Measurements from ENCODE around the gene SOCS4.
"Not testable (repeated sequence)": the region's sequence is repeated elsewhere in the genome, so short reads cannot be mapped to it uniquely, and the experiment has no call there.

Gene SOCS4

GRCh38 chr14:55026793-55027561, at the start of gene SOCS4, which contains the start of gene WDHD1:
Gene SOCS4 (plus strand): TSS chr14:55027236. CDS start chr14:55043042, 15,806 bp downstream.
Gene WDHD1 (minus strand): TSS chr14:55027099. CDS start chr14:55026787, 312 bp downstream.
- intact Hi-C loops (cut with DNase I): loop anchor here (1.0 kb wide), 1 partner anchor 24 kb away; the partner anchor contains the start of gene MAPK1IP1L
- peak; percentile 92 to 99 (median 94) for DNase-seq

- intact Hi-C loops (cut with DNase I): no loop called here
- DNase-seq: no peak
Measured at GRCh38 chr14:54979039-54979438, 48.0 kb upstream of the SOCS4 start.

GRCh38 chr14:54981698-54982097, 45.3 kb upstream of the SOCS4 start:
- no peak for DNase-seq
- intact Hi-C loops (cut with DNase I): no loop called here

- intact Hi-C loops (cut with DNase I): no loop called here
- no peak for DNase-seq
Measured at GRCh38 chr14:54985156-54985555, 41.9 kb upstream of the SOCS4 start.

- no peak for DNase-seq
- intact Hi-C loops (cut with DNase I): no loop called here
Measured at GRCh38 chr14:55000381-55000780, 26.7 kb upstream of the SOCS4 start.

- DNase-seq: no peak
- intact Hi-C loops (cut with DNase I): no loop called here
Measured at GRCh38 chr14:55005071-55005470, 22.0 kb upstream of the SOCS4 start.

GRCh38 chr14:55015006-55015405, 12.0 kb upstream of the SOCS4 start:
- intact Hi-C loops (cut with DNase I): loop anchor here (10.0 kb wide), 1 partner anchor 640 kb away; no protein-coding TSS in a partner anchor
- DNase-seq: no peak

- intact Hi-C loops (cut with DNase I): loop anchor here (10.0 kb wide), 1 partner anchor 635 kb away; no protein-coding TSS in a partner anchor
- no peak for DNase-seq
Measured at GRCh38 chr14:55019968-55020554, 7.0 kb upstream of the SOCS4 start.

GRCh38 chr14:55024365-55024764, 2.7 kb upstream of the SOCS4 start:
- intact Hi-C loops (cut with DNase I); DNase-seq: not testable (repeated sequence)

GRCh38 chr14:55025948-55026347, 1.1 kb upstream of the SOCS4 start:
- intact Hi-C loops (cut with DNase I): no loop called here
- no peak for DNase-seq

- intact Hi-C loops (cut with DNase I): no loop called here
Measured at GRCh38 chr14:55026441-55026792, 619 bp upstream of the SOCS4 start.

GRCh38 chr14:55028066-55028465, 1.0 kb downstream of the SOCS4 start:
- intact Hi-C loops (cut with DNase I): no loop called here
- no peak for DNase-seq

More at GRCh38 chr14:55026441-55026792, 619 bp upstream of the SOCS4 start:
- DNase-seq: no peak

- DNase-seq: no peak
- intact Hi-C loops (cut with DNase I): no loop called here
Measured at GRCh38 chr14:55028476-55028875, 1.4 kb downstream of the SOCS4 start.

GRCh38 chr14:55031190-55031589, 4.2 kb downstream of the SOCS4 start:
- intact Hi-C loops (cut with DNase I): no loop called here
- DNase-seq: no peak

- DNase-seq; intact Hi-C loops (cut with DNase I): not testable (repeated sequence)
Measured at GRCh38 chr14:55037995-55038394, 11.0 kb downstream of the SOCS4 start.

- intact Hi-C loops (cut with DNase I): no loop called here
Measured at GRCh38 chr14:55038708-55039107, 11.7 kb downstream of the SOCS4 start.

GRCh38 chr14:55043528-55043927, 16.5 kb downstream of the SOCS4 start:
- no peak for DNase-seq
- intact Hi-C loops (cut with DNase I): no loop called here

More at GRCh38 chr14:55038708-55039107, 11.7 kb downstream of the SOCS4 start:
- no peak for DNase-seq

GRCh38 chr14:55045087-55045486, 18.1 kb downstream of the SOCS4 start:
- intact Hi-C loops (cut with DNase I): no loop called here
- DNase-seq: no peak

- DNase-seq: no peak
- intact Hi-C loops (cut with DNase I): no loop called here
Measured at GRCh38 chr14:55047301-55048053, 20.4 kb downstream of the SOCS4 start.

- intact Hi-C loops (cut with DNase I): no loop called here
- no peak for DNase-seq
Measured at GRCh38 chr14:55048900-55049436, 21.9 kb downstream of the SOCS4 start.

- intact Hi-C loops (cut with DNase I): loop anchor here (1.0 to 10.0 kb wide), 2 partner anchors 24 to 534 kb away; partner anchors contain the start of genes KTN1, SOCS4 and WDHD1
- DNase-seq: no peak
Measured at GRCh38 chr14:55051165-55051422, 24.1 kb downstream of the SOCS4 start.

Data from posterior cingulate gyrus (tissue), 11 donors.